Raji (cell line): ENCODE data around the gene PRKAG2.

ENCODE experiments used
- POLR2A ChIP-seq: IDR thresholded peaks from 2 replicates; pipeline ENCODE4 v1.6.1; 2011; ENCODE audit warnings: low read depth, low read length, control low read depth; ENCODE audit not compliant: insufficient read depth

PRKAG2 gene

GRCh38 chr7:151839451-151839921 lies 37.4 kb downstream of the PRKAG2 start:
- no peak for TF ChIP-seq POLR2A

- TF ChIP-seq POLR2A = no peak
These were observed 38.0 kb downstream of the PRKAG2 start for GRCh38 chr7:151838861-151839381.

DNA sequence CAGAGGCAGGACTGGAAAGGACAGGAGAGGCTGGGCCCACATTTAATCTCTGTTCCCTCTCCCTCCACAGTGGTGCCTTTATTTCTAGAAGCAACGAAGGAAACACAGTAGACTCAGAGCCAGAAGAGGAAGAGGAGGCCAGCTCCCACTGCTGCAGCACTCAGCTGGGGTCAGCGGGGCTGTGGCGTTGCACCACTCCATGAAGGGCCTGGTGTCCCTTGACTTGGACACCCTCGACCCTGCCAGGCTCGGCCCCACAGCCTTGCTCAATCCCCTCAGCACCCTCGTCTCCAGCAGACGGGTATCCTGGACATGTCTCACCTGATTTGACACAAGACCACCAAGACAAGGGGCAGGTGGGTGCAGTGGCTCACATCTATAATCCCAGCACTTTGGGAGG lies 38.8 kb downstream of the PRKAG2 start:
- TF ChIP-seq POLR2A = no peak

DNA sequence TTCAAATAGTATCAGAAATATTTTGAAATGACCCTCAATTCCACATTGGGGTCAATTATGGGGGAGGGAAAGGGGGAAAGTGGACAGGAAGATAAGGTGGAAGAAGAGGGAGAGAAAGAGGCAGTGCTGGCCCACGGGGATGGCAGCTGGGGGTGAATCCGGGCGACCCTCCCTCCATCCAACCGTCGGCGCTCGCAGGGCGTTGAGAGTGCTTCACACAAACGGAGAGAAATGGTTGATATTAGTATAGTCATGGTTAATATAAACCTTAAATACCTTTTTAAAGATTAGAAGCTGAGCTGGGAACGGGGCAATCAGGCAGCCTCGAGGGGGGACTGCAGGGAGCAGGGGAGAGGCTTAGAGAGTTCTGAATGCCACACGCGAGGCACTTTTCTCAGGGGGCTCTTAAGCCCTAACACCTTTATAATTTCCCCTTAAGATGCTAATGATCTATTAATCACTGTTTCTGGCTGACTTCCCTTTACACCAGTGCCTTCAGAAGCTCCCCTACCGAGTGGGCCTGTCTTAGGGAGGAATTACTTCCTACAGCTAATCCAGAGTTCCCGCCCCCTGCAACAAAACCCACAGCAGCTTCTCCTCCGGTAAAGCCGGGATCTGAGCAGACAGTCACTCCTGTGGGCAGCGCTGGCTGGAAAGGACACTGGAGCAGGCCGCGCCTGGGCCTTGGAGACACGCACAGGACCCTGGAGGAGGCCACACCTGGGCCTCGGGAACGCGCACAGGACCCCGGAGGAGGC lies 39.5 kb downstream of the PRKAG2 start:
- TF ChIP-seq POLR2A = no peak

GRCh38 chr7:151836927-151837205 lies 40.0 kb downstream of the PRKAG2 start:
- TF ChIP-seq POLR2A = no peak

GRCh38 chr7:151836191-151836926 lies 40.6 kb downstream of the PRKAG2 start:
- TF ChIP-seq POLR2A = no peak

DNA sequence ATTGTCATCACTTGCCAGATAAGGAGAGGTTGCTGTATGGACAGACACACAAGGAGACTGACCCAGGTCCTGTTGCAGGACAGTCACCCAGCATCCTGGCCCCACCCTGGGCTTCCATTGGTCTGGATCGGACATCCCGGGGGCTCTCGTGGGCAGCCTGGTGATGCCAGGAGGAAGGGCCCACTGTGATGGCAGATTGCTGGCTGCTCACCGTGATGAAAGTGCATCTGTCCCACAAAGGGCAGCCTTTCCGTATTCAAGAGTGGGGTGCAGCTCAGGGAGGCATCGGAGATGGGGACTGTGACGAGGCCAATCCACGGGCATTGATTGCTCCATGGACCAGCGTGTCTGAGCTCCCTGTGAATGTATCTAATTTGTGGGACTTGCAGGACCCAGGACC lies 41.3 kb downstream of the PRKAG2 start:
- TF ChIP-seq POLR2A = no peak

GRCh38 chr7:151834271-151835035 lies 42.5 kb downstream of the PRKAG2 start:
- TF ChIP-seq POLR2A = no peak

DNA sequence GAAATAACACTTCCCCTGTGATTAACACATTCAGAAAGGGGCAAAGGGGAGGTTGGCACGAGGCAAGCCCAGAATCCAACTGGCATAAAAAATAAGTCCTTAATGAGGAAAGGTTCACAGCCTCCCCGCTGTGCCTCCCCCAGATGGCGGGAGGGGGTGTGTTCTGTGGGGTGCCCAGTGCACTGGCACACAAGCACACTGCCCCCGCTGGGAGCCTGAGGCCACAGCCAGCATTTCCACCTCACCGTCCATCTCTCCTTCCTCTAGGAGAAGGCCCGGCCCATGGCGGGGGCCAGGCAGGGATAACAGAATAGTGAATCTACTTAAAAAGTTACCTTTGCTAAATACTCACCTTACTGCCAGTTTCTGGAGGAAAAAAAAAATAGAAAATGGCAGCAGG lies 43.2 kb downstream of the PRKAG2 start:
- TF ChIP-seq POLR2A = no peak

GRCh38 chr7:151833213-151833651 lies 43.7 kb downstream of the PRKAG2 start:
- TF ChIP-seq POLR2A = no peak

DNA sequence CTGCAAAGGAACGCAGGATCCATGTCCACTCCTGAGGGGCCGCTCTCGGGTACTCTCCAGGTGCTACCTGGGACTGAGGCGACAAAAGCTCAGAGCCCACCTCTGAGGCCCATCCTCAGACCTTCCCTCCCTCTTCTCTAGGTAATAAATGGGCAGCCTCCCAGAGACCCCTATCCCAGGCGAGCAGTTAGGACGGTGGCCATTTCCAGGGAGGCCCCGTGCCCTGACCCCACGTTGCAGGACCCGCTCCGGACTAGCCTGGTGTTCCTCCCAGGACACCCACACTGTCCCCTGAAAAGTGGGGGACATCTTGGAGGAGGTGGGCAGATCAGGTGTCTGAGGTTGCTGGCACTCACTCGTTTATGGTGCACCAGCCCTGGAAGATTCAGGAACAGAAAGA lies 44.3 kb downstream of the PRKAG2 start:
- no peak for TF ChIP-seq POLR2A

GRCh38 chr7:151832138-151832537 lies 44.8 kb downstream of the PRKAG2 start:
- no peak for TF ChIP-seq POLR2A

GRCh38 chr7:151831606-151832005 lies 45.3 kb downstream of the PRKAG2 start:
- no peak for TF ChIP-seq POLR2A

- TF ChIP-seq POLR2A = no peak
These were observed 46.6 kb downstream of the PRKAG2 start for GRCh38 chr7:151830121-151830830.

- no peak for TF ChIP-seq POLR2A
These were observed 47.2 kb downstream of the PRKAG2 start for GRCh38 chr7:151829707-151830106.

- no peak for TF ChIP-seq POLR2A
These were observed 49.3 kb downstream of the PRKAG2 start for GRCh38 chr7:151827620-151828019.

DNA sequence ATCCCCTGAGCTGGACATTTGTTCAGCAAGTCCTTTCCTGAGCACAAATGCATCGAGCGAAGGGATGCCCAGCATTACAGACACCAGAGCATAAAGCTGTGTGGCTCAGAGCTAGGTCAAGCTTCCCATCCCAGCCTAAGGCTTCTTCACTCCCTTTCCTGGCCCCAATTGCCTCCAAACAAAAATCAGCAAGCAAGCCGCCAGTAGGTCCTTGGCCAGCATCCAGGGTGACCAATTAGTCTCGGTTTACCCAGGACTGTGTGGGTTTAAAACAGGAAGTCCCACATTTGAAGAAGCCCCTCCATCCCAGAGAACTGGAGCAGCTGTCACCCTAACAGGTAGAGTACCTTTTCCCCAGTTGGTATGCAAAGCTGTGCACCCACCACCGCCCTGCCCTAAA lies 51.2 kb downstream of the PRKAG2 start:
- TF ChIP-seq POLR2A = no peak
